ENCODE results near the gene CDCA5.

CDCA5 gene

GRCh38 chr11:65112546-65113360 lies 28.9 kb upstream of the CDCA5 start:
- peaks cover 29 to 49% of the 10 kb centered on the region in 2 donors for H3K4me1 ChIP-seq (ENCODE audit: control insufficient read depth in 1 of 2, insufficient read depth in 2 of 2, low read length in 2 of 2)

GRCh38 chr11:65111744-65112545 lies 28.1 kb upstream of the CDCA5 start, which contains the start of gene TM7SF2:
Gene TM7SF2, plus strand, starts transcription at chr11:65111872. Its CDS starts 144 bp downstream, at chr11:65112016.
- Histone ChIP-seq H3K9me3 (ENCODE audit: control insufficient read depth in 1 of 2, low read length in 2 of 2) (no peaks in the 10 kb centered on the region), H3K9ac (ENCODE audit: low read depth in 1 of 2, low read length in 2 of 2) (peak within 1 kb of the TSS; percentile 73 to 80), H3K4me3 (ENCODE audit: low read depth in 1 of 2, low read length in 2 of 2) (peak within 1 kb of the TSS; percentile 74 to 76), H3K27ac (ENCODE audit: low read depth, low read length) (no peak within 1 kb of the TSS), H3K36me3 (ENCODE audit: control insufficient read depth in 1 of 2, insufficient read depth in 2 of 2, low read length in 2 of 2) (peaks cover 10 to 30% of the 10 kb centered on the region in 2 donors), H3K4me1 (ENCODE audit: control insufficient read depth in 1 of 2, insufficient read depth in 2 of 2, low read length in 2 of 2) (peaks cover 29 to 48% of the 10 kb centered on the region in 2 donors), H3K27me3 (ENCODE audit: control insufficient read depth in 1 of 2, insufficient read depth in 2 of 2, low read length in 2 of 2) (no peaks in the 10 kb centered on the region)

More at GRCh38 chr11:65112546-65113360, 28.9 kb upstream of the CDCA5 start:
- Histone ChIP-seq H3K36me3 (ENCODE audit: control insufficient read depth in 1 of 2, insufficient read depth in 2 of 2, low read length in 2 of 2) (peaks cover 6 to 22% of the 10 kb centered on the region in 2 donors), H3K27me3 (ENCODE audit: control insufficient read depth in 1 of 2, insufficient read depth in 2 of 2, low read length in 2 of 2) (no peaks in the 10 kb centered on the region), H3K9me3 (ENCODE audit: control insufficient read depth in 1 of 2, low read length in 2 of 2) (no peaks in the 10 kb centered on the region), H3K9ac (ENCODE audit: low read depth in 1 of 2, low read length in 2 of 2) (peak overlapping the region; percentile 73 to 80), H3K4me3 (ENCODE audit: low read depth in 1 of 2, low read length in 2 of 2) (peak overlapping the region; percentile 74 to 76), H3K27ac (ENCODE audit: low read depth, low read length) (no peak overlapping the region)

- no peak overlapping the region for H3K27ac ChIP-seq (ENCODE audit: low read depth, low read length)
- H3K36me3 ChIP-seq (ENCODE audit: control insufficient read depth in 1 of 2, insufficient read depth in 2 of 2, low read length in 2 of 2): peaks cover 8 to 31% of the 10 kb centered on the region in 2 donors
- H3K4me1 ChIP-seq (ENCODE audit: control insufficient read depth in 1 of 2, insufficient read depth in 2 of 2, low read length in 2 of 2): peaks cover 25 to 41% of the 10 kb centered on the region in 2 donors
Measured at GRCh38 chr11:65111159-65111743, 27.4 kb upstream of the CDCA5 start.

GRCh38 chr11:65110354-65110861 lies 26.6 kb upstream of the CDCA5 start:
- Histone ChIP-seq H3K9ac (ENCODE audit: low read depth in 1 of 2, low read length in 2 of 2) (no peak overlapping the region), H3K36me3 (ENCODE audit: control insufficient read depth in 1 of 2, insufficient read depth in 2 of 2, low read length in 2 of 2) (peaks cover 10 to 33% of the 10 kb centered on the region in 2 donors), H3K27me3 (ENCODE audit: control insufficient read depth in 1 of 2, insufficient read depth in 2 of 2, low read length in 2 of 2) (no peaks in the 10 kb centered on the region), H3K27ac (ENCODE audit: low read depth, low read length) (no peak overlapping the region), H3K4me3 (ENCODE audit: low read depth in 1 of 2, low read length in 2 of 2) (no peak overlapping the region), H3K9me3 (ENCODE audit: control insufficient read depth in 1 of 2, low read length in 2 of 2) (no peaks in the 10 kb centered on the region), H3K4me1 (ENCODE audit: control insufficient read depth in 1 of 2, insufficient read depth in 2 of 2, low read length in 2 of 2) (peaks cover 20 to 33% of the 10 kb centered on the region in 2 donors)

More at GRCh38 chr11:65111159-65111743, 27.4 kb upstream of the CDCA5 start:
- peak overlapping the region in 1 of 2 donors; percentile 42 for H3K4me3 ChIP-seq (ENCODE audit: low read depth in 1 of 2, low read length in 2 of 2)
- H3K9me3 ChIP-seq (ENCODE audit: control insufficient read depth in 1 of 2, low read length in 2 of 2): no peaks in the 10 kb centered on the region
- no peaks in the 10 kb centered on the region for H3K27me3 ChIP-seq (ENCODE audit: control insufficient read depth in 1 of 2, insufficient read depth in 2 of 2, low read length in 2 of 2)
- no peak overlapping the region for H3K9ac ChIP-seq (ENCODE audit: low read depth in 1 of 2, low read length in 2 of 2)

GRCh38 chr11:65109231-65110198 lies 25.7 kb upstream of the CDCA5 start:
- H3K9me3 ChIP-seq (ENCODE audit: control insufficient read depth in 1 of 2, low read length in 2 of 2): no peaks in the 10 kb centered on the region
- H3K4me1 ChIP-seq (ENCODE audit: control insufficient read depth in 1 of 2, insufficient read depth in 2 of 2, low read length in 2 of 2): peaks cover 20 to 31% of the 10 kb centered on the region in 2 donors
- peaks cover 10 to 34% of the 10 kb centered on the region in 2 donors for H3K36me3 ChIP-seq (ENCODE audit: control insufficient read depth in 1 of 2, insufficient read depth in 2 of 2, low read length in 2 of 2)
- H3K27ac ChIP-seq (ENCODE audit: low read depth, low read length): no peak overlapping the region
- no peaks in the 10 kb centered on the region for H3K27me3 ChIP-seq (ENCODE audit: control insufficient read depth in 1 of 2, insufficient read depth in 2 of 2, low read length in 2 of 2)
- H3K4me3 ChIP-seq (ENCODE audit: low read depth in 1 of 2, low read length in 2 of 2): no peak overlapping the region
- no peak overlapping the region for H3K9ac ChIP-seq (ENCODE audit: low read depth in 1 of 2, low read length in 2 of 2)

GRCh38 chr11:65108469-65109123 lies 24.8 kb upstream of the CDCA5 start:
- peaks cover 10 to 34% of the 10 kb centered on the region in 2 donors for H3K36me3 ChIP-seq (ENCODE audit: control insufficient read depth in 1 of 2, insufficient read depth in 2 of 2, low read length in 2 of 2)
- H3K9me3 ChIP-seq (ENCODE audit: control insufficient read depth in 1 of 2, low read length in 2 of 2): no peaks in the 10 kb centered on the region
- peaks cover 20 to 29% of the 10 kb centered on the region in 2 donors for H3K4me1 ChIP-seq (ENCODE audit: control insufficient read depth in 1 of 2, insufficient read depth in 2 of 2, low read length in 2 of 2)
- no peak overlapping the region for H3K9ac ChIP-seq (ENCODE audit: low read depth in 1 of 2, low read length in 2 of 2)
- no peaks in the 10 kb centered on the region for H3K27me3 ChIP-seq (ENCODE audit: control insufficient read depth in 1 of 2, insufficient read depth in 2 of 2, low read length in 2 of 2)
- no peak overlapping the region for H3K27ac ChIP-seq (ENCODE audit: low read depth, low read length)
- H3K4me3 ChIP-seq (ENCODE audit: low read depth in 1 of 2, low read length in 2 of 2): no peak overlapping the region

GRCh38 chr11:65107751-65108468 lies 24.1 kb upstream of the CDCA5 start:
- Histone ChIP-seq H3K27me3 (ENCODE audit: control insufficient read depth in 1 of 2, insufficient read depth in 2 of 2, low read length in 2 of 2) (no peaks in the 10 kb centered on the region), H3K36me3 (ENCODE audit: control insufficient read depth in 1 of 2, insufficient read depth in 2 of 2, low read length in 2 of 2) (peaks cover 10 to 34% of the 10 kb centered on the region in 2 donors), H3K4me1 (ENCODE audit: control insufficient read depth in 1 of 2, insufficient read depth in 2 of 2, low read length in 2 of 2) (peaks cover 16 to 23% of the 10 kb centered on the region in 2 donors), H3K4me3 (ENCODE audit: low read depth in 1 of 2, low read length in 2 of 2) (no peak overlapping the region), H3K9ac (ENCODE audit: low read depth in 1 of 2, low read length in 2 of 2) (no peak overlapping the region), H3K27ac (ENCODE audit: low read depth, low read length) (no peak overlapping the region), H3K9me3 (ENCODE audit: control insufficient read depth in 1 of 2, low read length in 2 of 2) (no peaks in the 10 kb centered on the region)

- Histone ChIP-seq H3K4me3 (ENCODE audit: low read depth in 1 of 2, low read length in 2 of 2) (no peak overlapping the region), H3K9ac (ENCODE audit: low read depth in 1 of 2, low read length in 2 of 2) (no peak overlapping the region), H3K27me3 (ENCODE audit: control insufficient read depth in 1 of 2, insufficient read depth in 2 of 2, low read length in 2 of 2) (no peaks in the 10 kb centered on the region), H3K4me1 (ENCODE audit: control insufficient read depth in 1 of 2, insufficient read depth in 2 of 2, low read length in 2 of 2) (peaks cover 14 to 19% of the 10 kb centered on the region in 2 donors), H3K27ac (ENCODE audit: low read depth, low read length) (no peak overlapping the region), H3K9me3 (ENCODE audit: control insufficient read depth in 1 of 2, low read length in 2 of 2) (no peaks in the 10 kb centered on the region), H3K36me3 (ENCODE audit: control insufficient read depth in 1 of 2, insufficient read depth in 2 of 2, low read length in 2 of 2) (peaks cover 10 to 34% of the 10 kb centered on the region in 2 donors)
Measured at GRCh38 chr11:65107078-65107477, 23.2 kb upstream of the CDCA5 start.

Measured in duodenal mucosa (tissue), 2 donors.